ENCODE measurements around the gene DTNBP1.

DTNBP1 gene

GRCh38 chr6:15623276-15624116 is 39.3 kb downstream of the DTNBP1 start:
- peak; percentile 45 for DNase-seq

GRCh38 chr6:15622045-15622740 is 40.6 kb downstream of the DTNBP1 start:
- no peak for DNase-seq

- peak; percentile 37 for DNase-seq
Observed at GRCh38 chr6:15621203-15622044, 41.4 kb downstream of the DTNBP1 start.

GRCh38 chr6:15620611-15621010 is 42.2 kb downstream of the DTNBP1 start:
- DNase-seq: no peak

GRCh38 chr6:15619330-15619729 is 43.5 kb downstream of the DTNBP1 start:
- no peak for DNase-seq

GRCh38 chr6:15618685-15619084 is 44.1 kb downstream of the DTNBP1 start:
- DNase-seq: no peak

GRCh38 chr6:15616261-15616660 is 46.6 kb downstream of the DTNBP1 start:
- no peak for DNase-seq

GRCh38 chr6:15615802-15616201 is 47.0 kb downstream of the DTNBP1 start:
- DNase-seq: no peak

- DNase-seq: no peak
Observed at GRCh38 chr6:15614277-15614676, 48.6 kb downstream of the DTNBP1 start.

GRCh38 chr6:15608396-15608795 is 54.4 kb downstream of the DTNBP1 start:
- no peak for DNase-seq

- DNase-seq: no peak
Observed at GRCh38 chr6:15607603-15608002, 55.2 kb downstream of the DTNBP1 start.

GRCh38 chr6:15606347-15606746 is 56.5 kb downstream of the DTNBP1 start:
- DNase-seq: no peak

GRCh38 chr6:15604843-15605242 is 58.0 kb downstream of the DTNBP1 start:
- DNase-seq: no peak

GRCh38 chr6:15602154-15602553 is 60.7 kb downstream of the DTNBP1 start:
- no peak for DNase-seq

- no peak for DNase-seq
Observed at GRCh38 chr6:15598273-15598798, 64.5 kb downstream of the DTNBP1 start.

- DNase-seq: no peak
Observed at GRCh38 chr6:15596186-15596896, 66.5 kb downstream of the DTNBP1 start.

- no peak for DNase-seq
Observed at GRCh38 chr6:15595461-15596173, 67.2 kb downstream of the DTNBP1 start.

GRCh38 chr6:15594512-15595259 is 68.1 kb downstream of the DTNBP1 start:
- no peak for DNase-seq

GRCh38 chr6:15593798-15594197 is 69.0 kb downstream of the DTNBP1 start:
- no peak for DNase-seq

- DNase-seq: no peak
Observed at GRCh38 chr6:15592610-15593009, 70.2 kb downstream of the DTNBP1 start.
